Ovary (tissue), 3 donors: ENCODE results near the gene NAV2.

Experiments
- EP300 ChIP-seq: sonication (generic); formaldehyde crosslinking; IDR thresholded peaks from one replicate; pipeline ENCODE4 v1.6.1; 2017; ENCODE audit warnings: antibody characterized with exemption
- POLR2A ChIP-seq: fragments of 450-650 bp; IDR thresholded peaks from one replicate; pipeline ENCODE4 v1.6.1; 2017; ENCODE audit warnings: antibody characterized with exemption, mild to moderate bottlenecking, moderate library complexity
- TF ChIP-seq, protein P1 (sequence below), 3 donors: fragments of 450-650 bp in 2 of 3; fragments of 200-600 bp in 1 of 3; IDR thresholded peaks; one replicate each; pipeline versions ENCODE4 v1.5.1 to v1.8.0; 2016 to 2022; ENCODE audit warnings: antibody characterized with exemption in 3 of 3, mild to moderate bottlenecking in 1 of 3
- donor health status: DM: no; HTN: no; CAD: no.

DNA sequence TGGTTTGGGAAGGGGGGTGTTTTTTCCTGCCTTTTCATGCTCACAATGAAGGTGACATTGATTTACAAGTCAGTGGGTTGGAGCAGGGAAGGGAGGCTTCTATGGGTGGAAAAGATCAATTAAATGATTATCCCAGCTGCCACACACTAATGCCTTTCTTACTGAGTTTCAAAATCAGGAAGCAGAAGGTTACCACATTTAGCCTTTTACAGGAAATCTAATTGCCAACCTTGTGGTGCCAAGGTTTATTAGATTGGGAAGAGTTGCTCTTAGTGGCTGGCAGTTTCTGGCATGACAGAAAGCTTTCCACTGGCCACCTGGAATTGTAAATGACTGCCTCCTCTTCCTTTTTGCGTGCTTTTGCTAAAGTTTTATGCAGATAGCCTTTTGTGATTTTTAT, 98.7 kb downstream of the NAV2 start:
- TF ChIP-seq POLR2A: no peak
- TF ChIP-seq, protein P1, sequence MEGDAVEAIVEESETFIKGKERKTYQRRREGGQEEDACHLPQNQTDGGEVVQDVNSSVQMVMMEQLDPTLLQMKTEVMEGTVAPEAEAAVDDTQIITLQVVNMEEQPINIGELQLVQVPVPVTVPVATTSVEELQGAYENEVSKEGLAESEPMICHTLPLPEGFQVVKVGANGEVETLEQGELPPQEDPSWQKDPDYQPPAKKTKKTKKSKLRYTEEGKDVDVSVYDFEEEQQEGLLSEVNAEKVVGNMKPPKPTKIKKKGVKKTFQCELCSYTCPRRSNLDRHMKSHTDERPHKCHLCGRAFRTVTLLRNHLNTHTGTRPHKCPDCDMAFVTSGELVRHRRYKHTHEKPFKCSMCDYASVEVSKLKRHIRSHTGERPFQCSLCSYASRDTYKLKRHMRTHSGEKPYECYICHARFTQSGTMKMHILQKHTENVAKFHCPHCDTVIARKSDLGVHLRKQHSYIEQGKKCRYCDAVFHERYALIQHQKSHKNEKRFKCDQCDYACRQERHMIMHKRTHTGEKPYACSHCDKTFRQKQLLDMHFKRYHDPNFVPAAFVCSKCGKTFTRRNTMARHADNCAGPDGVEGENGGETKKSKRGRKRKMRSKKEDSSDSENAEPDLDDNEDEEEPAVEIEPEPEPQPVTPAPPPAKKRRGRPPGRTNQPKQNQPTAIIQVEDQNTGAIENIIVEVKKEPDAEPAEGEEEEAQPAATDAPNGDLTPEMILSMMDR (IDR thresholded peaks at IDR 0.05): no peak
- no peak for TF ChIP-seq EP300
